Pancreas (tissue), 10 donors: Measurements from ENCODE around the gene PIP5K1A. TPM values are rescaled to one million over a fixed set of nuclear protein-coding genes. Genes with fewer than 3 reads are reported as not detected.
A peak's percentile ranks its signal among the peaks of the same experiment; 100 is the strongest.

Experiments
- ATAC-seq, 4 donors: fragments of 200-7000 bp; cut with Tn5 transposase; one replicate each; pipeline versions ENCODE4 v1.8.0 to v1.9.1; 2020; ENCODE audit warnings: mild to moderate bottlenecking in 4 of 4, moderate library complexity in 4 of 4
- DNase-seq, 6 donors: peaks; one replicate each; pipeline ENCODE4 v3.0.0-alpha.2; 2020
- FAIRE-seq: peaks from 2 replicates; lab custom pipeline; 2012; peaks lifted over from hg19 to GRCh38; lab: Jason Lieb, UNC
- H3K27ac ChIP-seq, 4 donors: fragments of 200-600 bp; sonication (generic); 1 replicate in 3 of 4; 2 replicates in 1 of 4; pipeline versions ENCODE4 v1.5.0 to v1.8.0; 2020
- H3K27me3 ChIP-seq, 4 donors: fragments of 200-600 bp; one replicate each; pipeline ENCODE4 v1.8.0; 2021
- H3K36me3 ChIP-seq, 3 donors: fragments of 200-600 bp; sonication (generic) in 1 of 3; one replicate each; pipeline versions ENCODE4 v1.5.0 to v1.8.0; 2020 to 2021
- H3K4me1 ChIP-seq, 3 donors: fragments of 200-600 bp; one replicate each; pipeline ENCODE4 v1.8.0; 2021
- H3K4me3 ChIP-seq, 4 donors: fragments of 200-600 bp; sonication (generic) in 2 of 4; one replicate each; pipeline versions ENCODE4 v1.5.0 to v1.8.0; 2020 to 2021
- H3K9me3 ChIP-seq, 4 donors: fragments of 200-600 bp; one replicate each; pipeline ENCODE4 v1.8.0; 2021
- CTCF ChIP-seq, 4 donors: fragments of 200-600 bp; sonication (generic) in 3 of 4; IDR thresholded peaks; one replicate each; pipeline versions ENCODE4 v1.5.0 to v1.8.0; 2021; ENCODE audit warnings: antibody characterized with exemption in 4 of 4
- WGBS, 2 donors: extraction: QIAGEN DNeasy Blood & Tissue Kit; methylation state at CpG; one replicate each; pipeline ENCODE4 v1.1.7; 2013; 5-methylcytosine and 5-hydroxymethylcytosine counted together
- intact Hi-C, 3 donors: fragments of 100-400 bp; cut with DNase I; formaldehyde crosslinking; loops; one replicate each; pipeline versions ENCODE4 v1.11.1 to v1.14.2; 2022
- polyA plus RNA-seq, 2 donors: library from polyadenylated mRNA; stranded (reverse); fragments of 200-250 nt; gene quantifications; one replicate each; pipeline ENCODE4 v1.2.3, GENCODE V29; 2013
- total RNA-seq, 6 donors: library from RNA; stranded (reverse); fragmentation: NEBNext Ultra II Directional in 4 of 6; extraction: Animal tissue kit (Norgen Biotek cat#: 25700) in 4 of 6; gene quantifications; one replicate each; pipeline versions ENCODE4 v1.2.1 to v1.2.4, GENCODE V29; 2021 to 2023
- donor health status: healthy with polysubstance abuse.
- donor health status: DM: no; HTN: no; CAD: no; lungs with moderate emphysema.
- donor health status: DM: no; HTN: no; CAD: no.
- donor health status: control.
- donor health status: control.
- donor health status: Bipolar disorder and iron deficiency.
- donor health status: DM: yes; HTN: yes; CAD: no.
- donor health status: DM: no; HTN: no; CAD: no.
- donor health status: DM: no; HTN: no; CAD: no.
- donor health status: DM: yes; HTN: yes; CAD: no.

The PIP5K1A gene
- total and polyA plus RNA-seq, 8 donors: 10.1 to 22.6 (median 16.3) TPM

GRCh38 chr1:151284013-151284577 is 85.7 kb downstream of the PIP5K1A start:
- no peak for FAIRE-seq
- Histone ChIP-seq H3K4me3 (peak overlapping the region in 3 of 4 donors; percentile 84 to 92 (median 89)), H3K4me1 (peaks cover 0 to 4% (median 2%) of the 10 kb centered on the region in 3 donors), H3K27ac (peak overlapping the region; percentile 97 to 99 (median 98)), H3K9me3 (no peaks in the 10 kb centered on the region), H3K36me3 (peaks cover 7 to 41% (median 18%) of the 10 kb centered on the region in 3 donors), H3K27me3 (no peaks in the 10 kb centered on the region)
- ATAC-seq: peak in 3 of 4 donors; percentile 12 to 27 (median 22)
- no peak for TF ChIP-seq CTCF (IDR thresholded peaks at IDR 0.05)
- peak in 5 of 6 donors; percentile 69 to 83 (median 80) for DNase-seq
- 25 to 27% methylated on average over 2 of the region's 2 CpGs for WGBS, 2 donors
- intact Hi-C loops: no loop called here

GRCh38 chr1:151286619-151287340 is 88.4 kb downstream of the PIP5K1A start:
- H3K9me3 ChIP-seq: no peaks in the 10 kb centered on the region
- intact Hi-C loops: no loop called here
- no peaks in the 10 kb centered on the region for H3K27me3 ChIP-seq
- 85 to 86% methylated on average over 9 to 10 of the region's 10 CpGs for WGBS, 2 donors
- peaks cover 7 to 60% (median 37%) of the 10 kb centered on the region in 3 donors for H3K36me3 ChIP-seq
- no peak overlapping the region for H3K4me3 ChIP-seq
- FAIRE-seq (no peak), DNase-seq (peak in 1 of 6 donors; percentile 52), ATAC-seq (no peak)
- H3K27ac ChIP-seq: no peak overlapping the region
- peaks cover 0 to 4% (median 2%) of the 10 kb centered on the region in 3 donors for H3K4me1 ChIP-seq
- TF ChIP-seq CTCF (IDR thresholded peaks at IDR 0.05): no peak

- whole genome bisulfite sequencing, 2 donors: 85 to 87% methylated on average over 7 of the region's 7 CpGs
- peaks cover 0 to 4% (median 2%) of the 10 kb centered on the region in 3 donors for H3K4me1 ChIP-seq
- H3K9me3 ChIP-seq: no peaks in the 10 kb centered on the region
- DNase-seq (no peak), FAIRE-seq (no peak), ATAC-seq (no peak)
- no peaks in the 10 kb centered on the region for H3K27me3 ChIP-seq
- H3K4me3 ChIP-seq: no peak overlapping the region
- TF ChIP-seq CTCF (IDR thresholded peaks at IDR 0.05): no peak
- peaks cover 7 to 64% (median 37%) of the 10 kb centered on the region in 3 donors for H3K36me3 ChIP-seq
- no peak overlapping the region for H3K27ac ChIP-seq
- intact Hi-C loops: no loop called here
Measured at GRCh38 chr1:151287341-151287699, 89.0 kb downstream of the PIP5K1A start.

- Histone ChIP-seq H3K4me1 (peaks cover 0 to 4% (median 2%) of the 10 kb centered on the region in 3 donors), H3K9me3 (no peaks in the 10 kb centered on the region), H3K4me3 (no peak overlapping the region), H3K36me3 (peaks cover 7 to 70% (median 37%) of the 10 kb centered on the region in 3 donors), H3K27ac (no peak overlapping the region), H3K27me3 (no peaks in the 10 kb centered on the region)
- intact Hi-C loops: no loop called here
- WGBS, 2 donors: 91 to 94% methylated on average over 21 to 22 of the region's 22 CpGs
- TF ChIP-seq CTCF (IDR thresholded peaks at IDR 0.05): no peak
- ATAC-seq (no peak), FAIRE-seq (no peak), DNase-seq (peak in 2 of 6 donors; percentile 38 to 80)
Measured at GRCh38 chr1:151287767-151288500, 89.6 kb downstream of the PIP5K1A start.
